DOHH2 (cell line): ENCODE measurements around the gene PHF2.

Source experiments
- EZH2phosphoT487 ChIP-seq: fragments of 200-600 bp; sonication (generic); IDR thresholded peaks from 2 replicates; pipeline ENCODE4 v1.6.1; 2017; ENCODE audit warnings: borderline replicate concordance, mild to moderate bottlenecking, antibody characterized with exemption, low read length, moderate library complexity, mixed read lengths
- TF ChIP-seq, protein P1 (sequence below): fragments of 200-600 bp; sonication (generic); IDR thresholded peaks from one replicate; pipeline ENCODE4 v1.5.1; 2014; ENCODE audit warnings: antibody characterized with exemption, mild to moderate bottlenecking, low read depth, low read length; ENCODE audit not compliant: poor library complexity, severe bottlenecking

DNA sequence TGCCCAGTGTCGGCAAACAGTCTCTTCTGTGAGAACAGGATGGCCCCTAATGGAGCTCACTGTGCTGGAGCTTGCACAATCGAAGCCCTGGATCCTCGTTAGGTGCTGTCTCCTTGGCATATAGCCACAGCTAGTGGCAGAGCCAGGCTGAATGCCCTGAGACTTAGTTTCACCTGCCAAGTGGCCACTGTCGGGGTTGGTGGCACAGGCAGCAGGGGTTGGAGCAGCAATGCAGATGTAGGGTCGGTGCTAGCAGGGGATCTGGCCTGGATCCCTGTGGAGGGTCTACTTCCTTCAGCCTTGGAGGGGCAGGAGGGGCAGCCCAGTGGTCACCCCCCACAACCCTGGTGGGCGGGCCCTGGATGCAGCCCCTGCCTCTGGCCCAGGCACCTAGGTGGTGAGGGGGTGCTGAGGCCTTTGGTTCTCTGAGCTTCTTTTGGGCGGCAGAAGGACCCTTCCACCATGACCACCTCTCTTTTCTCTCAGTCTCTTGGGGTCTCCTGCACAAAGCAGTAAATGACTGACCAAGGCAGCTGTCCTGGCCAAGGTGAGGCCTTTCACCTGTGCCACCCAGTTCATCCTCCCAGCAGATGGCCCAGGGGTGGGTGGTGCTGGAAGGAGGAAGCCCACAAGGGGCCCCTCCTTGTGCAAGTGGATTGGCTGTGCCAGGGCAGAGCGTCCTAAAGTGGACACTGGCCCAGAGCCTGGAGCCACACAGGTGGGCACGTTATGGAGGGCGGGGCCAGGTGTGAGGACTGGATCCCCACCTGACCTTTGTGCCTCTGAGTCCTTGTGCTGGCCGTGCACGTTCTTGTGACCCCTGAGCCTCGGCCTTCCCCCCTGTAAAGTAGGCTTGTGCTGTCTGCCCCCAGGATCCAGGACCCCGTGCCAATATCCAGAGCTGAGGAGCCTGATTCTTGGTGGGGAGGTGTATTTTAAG, 44.8 kb downstream of the PHF2 start:
- TF ChIP-seq, protein P1, sequence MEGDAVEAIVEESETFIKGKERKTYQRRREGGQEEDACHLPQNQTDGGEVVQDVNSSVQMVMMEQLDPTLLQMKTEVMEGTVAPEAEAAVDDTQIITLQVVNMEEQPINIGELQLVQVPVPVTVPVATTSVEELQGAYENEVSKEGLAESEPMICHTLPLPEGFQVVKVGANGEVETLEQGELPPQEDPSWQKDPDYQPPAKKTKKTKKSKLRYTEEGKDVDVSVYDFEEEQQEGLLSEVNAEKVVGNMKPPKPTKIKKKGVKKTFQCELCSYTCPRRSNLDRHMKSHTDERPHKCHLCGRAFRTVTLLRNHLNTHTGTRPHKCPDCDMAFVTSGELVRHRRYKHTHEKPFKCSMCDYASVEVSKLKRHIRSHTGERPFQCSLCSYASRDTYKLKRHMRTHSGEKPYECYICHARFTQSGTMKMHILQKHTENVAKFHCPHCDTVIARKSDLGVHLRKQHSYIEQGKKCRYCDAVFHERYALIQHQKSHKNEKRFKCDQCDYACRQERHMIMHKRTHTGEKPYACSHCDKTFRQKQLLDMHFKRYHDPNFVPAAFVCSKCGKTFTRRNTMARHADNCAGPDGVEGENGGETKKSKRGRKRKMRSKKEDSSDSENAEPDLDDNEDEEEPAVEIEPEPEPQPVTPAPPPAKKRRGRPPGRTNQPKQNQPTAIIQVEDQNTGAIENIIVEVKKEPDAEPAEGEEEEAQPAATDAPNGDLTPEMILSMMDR, result no peak
- TF ChIP-seq EZH2phosphoT487, result no peak
